T-helper 9 cell (primary cell): ENCODE measurements around the gene WDR7.

Experiments
- DNase-seq: peaks from one replicate; pipeline ENCODE4 v3.0.0-alpha.2; 2020

WDR7 gene

GRCh38 chr18:56947236-56947635 is 296.1 kb downstream of the WDR7 start:
- DNase-seq: no peak

- no peak for DNase-seq
These were observed 300.9 kb downstream of the WDR7 start for GRCh38 chr18:56952026-56952425.

GRCh38 chr18:56953428-56954198 is 302.5 kb downstream of the WDR7 start:
- no peak for DNase-seq

- DNase-seq: no peak
These were observed 304.3 kb downstream of the WDR7 start for GRCh38 chr18:56955490-56955889.

- no peak for DNase-seq
These were observed 308.0 kb downstream of the WDR7 start for GRCh38 chr18:56959120-56959519.

- no peak for DNase-seq
These were observed 311.2 kb downstream of the WDR7 start for GRCh38 chr18:56962322-56962721.

GRCh38 chr18:56967035-56967434 is 315.9 kb downstream of the WDR7 start:
- DNase-seq: no peak

- DNase-seq: no peak
These were observed 322.3 kb downstream of the WDR7 start for GRCh38 chr18:56973487-56973886.

GRCh38 chr18:56974141-56974540 is 323.0 kb downstream of the WDR7 start:
- no peak for DNase-seq

GRCh38 chr18:56975276-56975675 is 324.1 kb downstream of the WDR7 start:
- DNase-seq: no peak

GRCh38 chr18:56977309-56977708 is 326.1 kb downstream of the WDR7 start:
- no peak for DNase-seq

- no peak for DNase-seq
These were observed 326.6 kb downstream of the WDR7 start for GRCh38 chr18:56977771-56978170.

GRCh38 chr18:56980151-56980550 is 329.0 kb downstream of the WDR7 start:
- no peak for DNase-seq

- no peak for DNase-seq
These were observed 331.6 kb downstream of the WDR7 start for GRCh38 chr18:56982766-56983165.

GRCh38 chr18:56983275-56983992 is 332.3 kb downstream of the WDR7 start:
- no peak for DNase-seq

GRCh38 chr18:56984731-56985130 is 333.6 kb downstream of the WDR7 start:
- no peak for DNase-seq

- DNase-seq: no peak
These were observed 335.7 kb downstream of the WDR7 start for GRCh38 chr18:56986829-56987228.

- DNase-seq: no peak
These were observed 336.1 kb downstream of the WDR7 start for GRCh38 chr18:56987236-56987635.

- DNase-seq: no peak
These were observed 336.9 kb downstream of the WDR7 start for GRCh38 chr18:56988022-56988421.

GRCh38 chr18:56990678-56991077 is 339.5 kb downstream of the WDR7 start:
- no peak for DNase-seq

GRCh38 chr18:56992777-56993176 is 341.6 kb downstream of the WDR7 start:
- no peak for DNase-seq

- DNase-seq: no peak
These were observed 344.5 kb downstream of the WDR7 start for GRCh38 chr18:56995579-56996188.

- no peak for DNase-seq
These were observed 346.0 kb downstream of the WDR7 start for GRCh38 chr18:56997200-56997599.

GRCh38 chr18:56999823-57000222 is 348.7 kb downstream of the WDR7 start:
- DNase-seq: no peak
